GM18909 (cell line): ENCODE results near the gene ASXL3.

Experiments
- ATAC-seq: cut with Tn5 transposase; IDR thresholded peaks from one replicate; pipeline ENCODE4 v1.9.1; 2021; ENCODE audit warnings: mild to moderate bottlenecking; ENCODE audit not compliant: unreplicated experiment, poor library complexity

The ASXL3 gene

DNA sequence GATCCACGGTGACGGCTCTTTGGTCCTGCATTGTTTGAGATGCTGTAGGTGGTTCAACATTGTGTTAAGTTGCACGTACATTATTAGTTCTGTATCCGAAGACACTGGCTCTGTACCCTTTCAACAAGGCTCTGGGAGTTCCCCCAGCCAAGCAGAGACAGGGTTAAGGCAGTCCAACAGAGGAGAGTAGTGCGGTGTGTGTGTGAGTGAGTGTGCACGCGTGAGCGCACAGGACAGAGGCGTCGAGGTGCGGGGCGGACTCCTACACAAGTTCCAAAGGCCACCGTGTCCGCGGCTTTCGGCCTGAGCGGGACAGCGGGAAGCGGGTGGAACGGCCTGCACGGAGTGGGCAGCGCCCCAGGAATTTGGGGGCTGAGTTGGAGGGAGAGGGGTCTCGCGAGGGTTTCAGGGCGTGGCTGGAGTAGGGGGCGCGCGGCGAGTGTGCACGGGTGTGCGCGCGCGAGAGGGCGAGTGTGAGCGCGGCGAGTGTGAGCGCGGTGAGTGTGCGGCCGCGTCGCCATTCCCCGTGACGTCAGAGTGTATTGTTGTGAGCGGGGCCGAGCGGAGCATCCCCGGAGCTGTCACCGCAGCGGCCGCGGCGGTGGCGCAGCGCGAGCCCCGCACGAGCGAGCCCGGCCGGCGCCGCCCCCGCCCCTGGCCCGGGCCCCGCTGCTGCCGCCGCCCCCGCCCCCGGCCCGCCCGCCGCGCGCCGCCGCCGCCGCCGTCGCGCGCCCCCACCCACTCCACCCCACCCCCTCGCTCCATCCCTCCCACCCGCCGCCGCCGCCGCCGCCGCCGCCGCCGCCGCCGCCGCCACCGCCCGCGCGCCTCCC, at the start of gene ASXL3:
Gene ASXL3, plus strand, starts transcription at position 535 of the 833 bp plus-strand sequence. CDS start 413 bp downstream, outside the sequence.
- peak; percentile 50 for ATAC-seq

DNA sequence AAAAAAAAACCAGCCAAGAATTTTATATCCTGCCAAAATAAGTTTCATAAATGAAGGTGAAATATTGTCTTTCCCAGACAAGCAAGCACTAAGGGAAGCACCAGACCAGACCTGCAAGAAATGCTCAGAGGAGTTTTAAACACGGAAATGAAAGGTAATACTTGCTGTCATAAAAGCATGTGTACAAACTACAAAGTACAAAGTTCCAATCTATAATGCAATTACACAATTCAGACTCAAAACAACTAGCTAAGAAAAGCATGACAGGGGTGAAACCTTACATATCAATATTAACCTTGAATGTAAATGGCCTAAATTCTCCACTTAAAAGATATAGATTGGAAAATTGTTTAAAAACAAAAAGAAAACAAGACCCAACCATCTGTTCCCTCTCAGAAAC, 45.0 kb upstream of the ASXL3 start:
- ATAC-seq = no peak

DNA sequence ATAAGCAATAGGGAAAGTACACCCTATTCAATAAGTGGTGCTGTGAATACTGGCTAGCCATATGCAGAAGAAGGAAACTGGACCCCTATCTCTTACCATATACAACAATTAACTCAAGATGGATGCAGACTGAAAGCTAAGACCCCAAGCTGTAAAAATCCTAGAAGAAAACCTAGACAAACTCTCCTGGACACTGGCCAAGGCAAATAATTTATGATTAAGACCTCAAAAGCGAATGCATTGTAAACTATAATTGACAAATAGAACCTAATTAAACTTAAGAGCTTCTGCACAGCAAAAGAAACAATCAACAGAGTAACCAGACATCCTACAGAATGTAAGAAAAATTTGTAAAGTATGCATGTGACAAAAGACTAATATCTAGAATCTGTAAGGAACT, 41.1 kb upstream of the ASXL3 start:
- no peak for ATAC-seq

DNA sequence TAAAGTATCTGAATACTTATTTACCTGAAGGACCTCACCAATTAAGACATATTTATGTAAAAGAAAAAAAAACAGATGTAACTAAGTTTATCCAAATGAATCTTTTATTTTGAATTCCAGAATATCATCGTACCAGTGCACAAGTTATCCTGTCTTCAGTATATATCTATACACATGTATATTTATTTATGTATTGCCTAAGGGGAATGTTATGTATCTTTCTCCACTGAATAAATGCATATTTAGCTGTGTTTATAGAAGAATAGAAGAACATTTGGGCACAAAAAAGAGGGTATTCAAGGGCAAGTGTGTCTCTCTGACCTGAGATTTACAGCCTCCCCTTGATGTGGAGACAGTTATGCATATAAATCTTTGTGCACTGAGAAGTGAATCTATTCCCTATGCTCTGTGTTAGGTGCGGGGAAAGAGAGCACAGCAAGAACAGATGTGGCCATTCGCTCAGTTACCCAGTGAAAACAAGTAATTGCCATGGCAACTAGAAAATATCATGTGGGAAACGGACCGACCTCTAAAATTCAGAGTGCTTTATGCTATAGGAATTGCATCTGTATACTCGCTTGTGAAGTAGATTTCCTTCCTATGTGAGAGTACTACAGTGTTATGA, 39.5 kb upstream of the ASXL3 start:
- ATAC-seq = no peak

DNA sequence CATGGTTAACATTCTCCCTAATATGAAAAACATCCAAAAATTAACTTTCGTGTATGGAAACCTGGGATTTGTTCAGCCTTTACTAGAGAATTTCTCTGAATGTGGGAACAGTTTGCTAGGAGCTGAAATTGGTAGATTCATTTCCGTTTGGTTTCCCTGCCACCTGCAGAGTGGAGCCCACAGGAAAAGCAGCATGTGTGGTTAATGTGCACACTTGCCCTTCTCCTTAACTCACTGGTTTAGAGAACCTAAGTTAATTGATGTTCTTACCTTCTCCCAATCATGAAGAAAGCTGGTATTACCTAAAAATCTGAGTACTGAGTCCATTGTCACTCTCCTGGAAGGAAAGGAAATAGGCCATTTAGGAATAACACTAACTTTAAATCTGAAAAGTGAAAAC, 37.6 kb upstream of the ASXL3 start:
- no peak for ATAC-seq

DNA sequence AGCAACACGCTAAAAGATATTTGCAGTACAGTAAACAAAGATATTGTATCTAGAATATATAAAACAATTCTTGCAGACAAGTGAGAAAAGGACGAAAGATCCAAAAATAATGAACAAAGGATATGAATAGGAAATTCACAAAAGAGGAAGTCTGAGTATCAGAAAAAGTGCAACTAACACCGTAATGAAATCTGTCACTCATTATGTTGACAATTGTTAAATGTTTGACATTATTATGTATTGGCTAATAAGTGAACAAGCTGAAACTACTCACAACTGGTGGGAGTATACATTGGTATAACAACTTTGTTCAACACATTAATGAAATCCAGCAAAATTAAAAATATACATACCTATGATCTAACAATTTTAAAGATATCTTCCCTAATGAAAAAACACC, 36.7 kb upstream of the ASXL3 start:
- no peak for ATAC-seq

DNA sequence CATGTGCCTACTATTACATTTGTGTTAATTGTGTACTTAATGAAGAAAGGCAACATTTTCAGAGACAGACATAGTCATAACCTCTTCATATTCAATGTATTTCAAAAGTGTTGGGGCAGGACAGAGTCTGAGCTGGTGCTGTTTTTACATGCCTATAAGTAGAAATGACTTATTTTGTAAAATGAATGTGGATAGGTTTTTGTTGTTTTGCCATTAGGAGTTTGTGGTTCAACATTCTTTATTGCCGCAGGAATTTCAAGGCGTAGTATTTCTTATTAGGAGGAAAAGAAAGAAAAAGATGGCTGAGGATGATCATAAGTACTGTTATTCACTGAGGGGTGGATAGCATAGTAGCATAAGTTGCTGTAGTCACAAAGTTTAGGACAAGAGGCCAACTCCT, 21.2 kb upstream of the ASXL3 start:
- no peak for ATAC-seq

DNA sequence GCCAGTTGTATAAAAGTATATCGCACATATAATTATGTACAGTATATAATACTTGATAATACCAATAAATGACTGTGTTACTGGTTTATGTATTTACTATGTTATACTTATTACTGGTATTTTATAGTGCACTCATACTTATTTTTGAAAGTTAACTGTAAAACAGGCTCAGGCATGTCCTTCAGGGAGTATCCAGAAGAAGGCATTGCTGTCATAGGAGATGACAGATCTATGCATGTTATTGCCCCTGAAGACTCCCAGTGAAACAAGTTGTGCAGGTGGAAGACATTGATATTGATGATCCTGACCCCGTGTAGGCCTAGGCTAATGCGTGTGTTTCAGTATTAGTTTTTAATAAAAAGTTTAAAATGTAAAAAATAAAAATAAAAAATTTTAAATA, 20.3 kb upstream of the ASXL3 start:
- ATAC-seq = no peak

DNA sequence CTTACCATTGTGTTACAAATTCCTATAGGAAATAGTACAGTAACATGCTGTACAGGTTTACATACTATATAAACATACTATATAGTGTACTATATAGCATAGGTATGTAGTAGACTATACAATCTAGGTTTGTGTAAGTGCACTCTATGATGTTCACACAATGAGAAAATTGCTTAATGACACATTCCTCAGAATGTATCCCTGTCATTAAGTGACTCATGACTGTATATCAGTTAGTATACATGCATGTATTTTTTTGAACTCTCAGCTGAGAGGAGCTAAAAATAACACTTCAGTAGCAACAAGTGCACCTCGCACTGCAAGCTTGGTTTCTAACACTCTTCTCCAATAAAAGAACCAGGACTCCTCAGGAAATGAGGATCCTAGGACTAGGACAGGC, 19.5 kb upstream of the ASXL3 start:
- ATAC-seq = no peak

DNA sequence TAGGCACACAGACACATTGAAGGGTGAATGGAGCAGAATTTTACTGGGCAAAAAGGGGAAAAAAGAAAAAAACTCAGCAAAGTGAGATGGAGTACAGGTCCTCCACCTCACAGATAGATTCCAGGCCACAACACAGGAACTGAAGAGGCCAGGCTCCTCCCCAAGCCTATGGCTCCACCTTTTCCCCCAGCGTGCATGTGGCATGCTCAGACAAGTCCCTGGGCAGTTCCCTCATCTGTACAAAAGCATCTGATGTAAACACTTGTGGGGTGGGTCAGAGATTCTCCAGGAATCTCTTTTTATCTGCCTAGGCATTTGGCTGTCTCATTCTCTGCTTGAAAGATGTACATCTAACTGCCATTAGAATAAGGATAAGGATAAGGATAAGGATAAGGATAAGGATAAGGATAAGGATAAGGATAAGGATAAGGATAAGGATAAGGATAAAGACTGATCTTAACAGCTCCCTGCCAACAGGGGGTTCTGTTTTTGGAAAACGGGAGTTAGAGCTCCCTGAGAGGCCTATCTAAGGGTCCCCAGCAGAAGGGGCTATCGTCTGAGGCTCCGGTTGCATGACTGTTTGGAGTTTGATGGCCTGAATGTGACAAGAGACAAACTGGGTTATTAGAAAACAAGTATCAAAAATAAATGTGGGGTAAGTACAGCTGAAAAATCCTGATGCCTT, 17.2 kb upstream of the ASXL3 start:
- ATAC-seq = no peak

DNA sequence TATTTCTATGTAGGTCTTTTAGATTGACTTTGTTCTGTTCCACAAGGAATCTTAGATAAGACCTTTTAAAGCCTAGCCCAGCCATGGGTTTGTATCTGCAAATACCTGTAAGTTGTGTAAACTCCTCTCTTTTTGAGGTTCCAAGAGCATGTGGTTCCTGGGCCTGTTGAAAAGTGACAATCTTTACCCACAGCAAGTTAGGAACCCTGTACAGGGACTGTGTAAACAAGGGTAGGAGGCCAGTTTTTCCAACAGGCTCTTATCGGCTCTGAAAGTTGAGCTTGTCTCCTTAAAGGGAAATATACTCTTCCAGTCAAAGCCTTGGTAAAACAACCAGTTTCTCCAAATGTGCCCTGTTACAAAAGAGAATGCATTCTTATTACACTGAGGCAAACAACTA, 15.3 kb upstream of the ASXL3 start:
- ATAC-seq = no peak

DNA sequence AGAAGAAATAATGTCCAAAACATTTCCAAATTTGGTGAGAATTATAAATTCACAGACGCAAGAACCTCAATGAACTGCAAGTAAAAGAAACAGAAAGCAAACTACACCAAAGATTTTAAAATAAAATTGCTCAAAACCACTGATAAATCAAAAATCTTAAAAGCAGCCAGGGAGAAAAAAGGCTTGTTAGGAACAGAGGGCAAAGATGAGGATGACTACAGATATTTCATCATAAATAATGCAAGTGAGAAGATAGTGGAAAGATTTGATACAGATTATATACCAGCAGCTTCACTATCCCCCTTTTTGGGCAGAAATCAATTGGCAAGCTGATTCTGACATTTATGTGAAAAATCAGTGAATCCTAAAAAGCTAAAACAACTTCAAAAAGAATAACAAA, 10.3 kb upstream of the ASXL3 start:
- no peak for ATAC-seq

DNA sequence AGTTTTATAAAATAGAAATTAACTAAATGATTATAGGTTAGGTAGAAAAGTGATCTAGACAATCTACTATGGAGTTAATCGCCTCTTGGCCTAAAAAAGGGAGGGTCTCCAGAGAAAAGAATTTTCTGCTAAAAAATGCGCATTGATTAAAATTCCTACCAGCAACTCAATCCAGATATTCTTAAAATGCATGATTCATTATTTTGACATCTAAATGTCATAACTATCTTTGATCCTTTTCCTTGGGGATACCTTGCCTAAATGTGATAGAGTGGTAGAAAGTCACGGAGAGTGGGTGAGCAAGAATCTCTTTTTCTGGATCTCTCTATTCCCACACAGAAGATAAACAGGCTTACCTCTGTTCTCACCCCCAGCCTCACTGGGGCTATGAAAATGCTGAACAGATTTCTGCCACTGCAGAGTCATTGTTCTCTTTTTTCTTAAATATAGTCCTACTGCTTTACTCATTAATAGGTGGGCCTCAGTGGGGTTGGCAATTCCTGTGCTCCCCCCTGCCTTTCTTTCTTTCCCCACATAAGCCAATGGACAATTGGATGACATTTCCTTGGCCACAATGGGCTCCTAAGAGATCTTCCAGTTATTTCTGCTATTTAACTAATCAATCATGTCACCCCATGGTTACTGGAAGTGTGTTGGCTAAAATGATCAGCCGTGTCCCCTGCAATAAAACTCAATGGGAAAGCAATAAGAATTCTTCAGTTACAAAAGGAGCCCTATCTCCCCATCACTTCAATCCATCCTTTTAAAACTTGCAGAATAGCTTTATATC, 5.8 kb upstream of the ASXL3 start:
- ATAC-seq = no peak

DNA sequence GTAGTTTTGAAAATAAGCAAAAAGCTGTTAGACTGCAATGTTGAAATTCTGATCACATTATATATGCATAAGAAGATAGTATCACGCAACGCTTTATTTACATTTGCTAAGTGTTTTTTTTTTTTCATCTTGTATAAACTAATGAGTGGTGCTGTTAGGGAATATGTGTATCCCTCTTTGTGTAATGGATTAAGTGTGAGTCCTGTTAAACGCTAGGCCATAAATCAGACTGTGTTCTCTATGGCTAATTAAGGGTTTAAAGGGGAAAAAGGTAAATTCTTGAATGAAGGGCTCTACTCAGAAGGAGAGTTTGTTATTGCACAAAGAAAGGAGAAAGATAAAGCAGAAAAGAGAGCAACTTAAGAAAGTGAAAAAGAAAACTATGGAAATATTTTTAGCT, 4.8 kb upstream of the ASXL3 start:
- ATAC-seq = no peak

DNA sequence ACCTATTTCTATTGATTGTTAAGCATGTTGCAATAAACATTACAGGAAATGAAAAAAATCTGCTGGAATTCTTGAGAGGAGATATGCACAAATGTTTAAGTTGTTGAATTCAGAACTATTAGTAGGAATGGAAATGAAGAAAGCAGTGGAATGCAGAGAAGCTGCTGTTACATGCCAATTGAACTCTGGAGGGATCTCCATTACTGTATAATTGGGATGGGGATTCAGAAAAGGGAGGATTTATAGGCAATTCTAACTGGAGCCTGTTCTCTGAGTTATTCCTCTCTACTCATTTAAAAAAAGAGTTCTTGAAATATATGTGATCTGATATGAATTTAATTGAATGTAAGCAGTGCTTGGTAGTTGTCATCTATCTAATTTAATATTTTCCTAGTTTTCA, 2.6 kb upstream of the ASXL3 start:
- ATAC-seq = no peak

DNA sequence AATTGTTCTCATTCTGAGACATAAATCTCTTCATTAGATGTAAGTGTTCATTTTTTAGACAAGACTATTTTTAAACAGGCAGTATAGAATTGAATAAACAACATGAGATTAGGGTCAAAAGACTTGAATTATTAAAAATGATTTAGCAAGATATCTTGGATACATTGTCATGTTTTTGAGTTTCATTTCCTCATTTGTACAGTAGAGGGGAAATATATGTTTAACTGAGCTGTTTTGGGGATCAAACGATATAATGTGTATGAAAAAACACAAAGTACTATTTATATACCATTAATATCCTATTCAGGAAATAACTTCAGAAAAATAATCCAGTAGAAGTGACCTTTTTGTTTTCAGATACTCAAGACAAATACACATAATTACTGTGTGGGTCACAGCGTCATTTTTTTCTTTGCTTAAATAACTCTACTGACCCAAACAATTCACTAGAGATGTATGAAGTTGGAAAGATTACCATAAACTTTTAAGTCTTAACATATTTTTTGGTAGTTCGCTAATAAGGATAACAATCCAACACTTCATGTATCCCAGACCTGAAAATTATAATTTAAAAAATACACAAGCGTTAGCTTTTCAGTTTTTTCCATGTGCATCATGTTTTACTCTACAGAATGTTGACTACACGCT, 896 bp upstream of the ASXL3 start:
- no peak for ATAC-seq

DNA sequence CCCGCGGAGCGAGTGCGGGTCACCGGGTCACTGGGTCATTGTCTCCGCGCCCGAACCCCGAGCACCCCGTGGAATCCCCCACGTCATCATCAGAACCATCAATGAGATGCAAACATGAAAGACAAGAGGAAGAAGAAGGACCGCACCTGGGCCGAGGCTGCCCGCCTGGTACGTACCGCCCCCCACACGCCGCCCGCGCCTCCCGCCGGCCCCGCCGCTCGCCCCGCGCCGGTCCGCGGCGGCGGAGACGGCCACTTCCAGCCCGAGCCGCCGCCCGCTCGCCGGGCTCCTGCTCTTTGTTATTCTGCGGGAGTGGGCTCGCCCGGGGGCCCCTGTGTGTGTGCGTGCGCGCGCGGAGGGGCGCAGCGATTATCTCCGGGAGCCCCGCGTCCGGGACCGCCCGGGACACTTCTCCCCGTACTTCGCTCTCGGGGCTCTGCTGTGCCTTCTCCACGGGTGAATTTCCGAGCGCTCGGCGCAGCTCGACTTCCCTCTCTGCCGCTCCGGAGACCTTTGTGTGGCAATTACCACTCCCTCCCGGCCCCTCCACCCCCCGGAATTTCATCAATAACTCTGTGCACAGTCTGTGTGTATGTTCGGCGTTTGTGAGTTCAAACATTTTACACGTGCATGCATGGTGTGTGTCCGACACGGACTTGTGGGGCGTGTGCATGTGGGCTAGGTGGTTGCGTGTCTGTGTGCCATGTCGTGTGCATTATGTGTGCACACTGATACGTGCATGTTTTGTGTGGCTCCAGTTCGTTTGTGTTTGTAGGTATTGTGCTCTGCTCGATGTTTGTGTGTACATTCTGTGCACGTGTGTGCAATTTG, 714 bp downstream of the ASXL3 start:
- ATAC-seq = peak; percentile 26

DNA sequence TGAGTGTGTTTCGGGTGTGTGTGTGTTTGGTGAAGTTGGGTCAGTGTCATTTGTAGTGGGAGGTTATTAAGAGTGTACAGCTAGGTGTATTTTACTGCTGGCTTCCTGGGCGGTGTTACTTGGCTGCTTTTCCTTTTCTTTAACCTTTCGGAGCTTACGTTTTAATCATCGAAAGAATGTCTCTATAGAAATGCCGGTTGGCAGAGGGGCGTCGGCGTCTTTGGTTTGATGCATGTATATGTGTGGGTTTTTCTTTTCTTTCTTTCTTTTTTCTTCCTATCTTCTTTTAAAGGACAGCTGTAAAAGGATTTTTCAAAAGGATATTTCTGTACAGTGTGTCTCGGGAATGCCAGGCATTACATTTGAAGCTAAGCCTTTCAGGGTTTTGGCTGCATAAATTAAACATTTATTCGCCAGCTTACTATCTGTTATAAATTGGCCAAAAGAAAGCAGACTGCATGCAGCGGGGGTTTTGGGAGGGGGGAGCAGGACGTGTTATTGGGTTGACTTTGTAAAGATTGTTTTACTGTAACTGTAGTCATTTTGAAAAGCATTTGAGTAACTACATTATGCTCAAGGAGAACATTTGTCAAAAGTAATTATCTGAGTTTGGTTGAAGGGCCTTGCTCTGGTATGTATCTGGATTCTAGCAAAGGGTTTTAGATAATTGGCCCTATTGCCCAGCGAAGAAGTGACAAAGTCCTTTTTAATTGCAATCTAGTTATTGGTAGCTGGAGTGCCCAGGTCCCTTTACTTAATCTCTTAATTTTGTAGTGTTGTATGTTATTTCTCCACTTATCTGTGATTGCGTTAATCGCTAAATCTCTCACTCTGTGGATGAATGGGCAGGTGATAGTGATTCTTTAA, 1.6 kb downstream of the ASXL3 start:
- ATAC-seq = no peak
